Measurements from ENCODE around the gene ZNF205.
"Not testable (repeated sequence)": the region's sequence is repeated elsewhere in the genome, so short reads cannot be mapped to it uniquely, and the experiment has no call there.

Gene ZNF205

DNA sequence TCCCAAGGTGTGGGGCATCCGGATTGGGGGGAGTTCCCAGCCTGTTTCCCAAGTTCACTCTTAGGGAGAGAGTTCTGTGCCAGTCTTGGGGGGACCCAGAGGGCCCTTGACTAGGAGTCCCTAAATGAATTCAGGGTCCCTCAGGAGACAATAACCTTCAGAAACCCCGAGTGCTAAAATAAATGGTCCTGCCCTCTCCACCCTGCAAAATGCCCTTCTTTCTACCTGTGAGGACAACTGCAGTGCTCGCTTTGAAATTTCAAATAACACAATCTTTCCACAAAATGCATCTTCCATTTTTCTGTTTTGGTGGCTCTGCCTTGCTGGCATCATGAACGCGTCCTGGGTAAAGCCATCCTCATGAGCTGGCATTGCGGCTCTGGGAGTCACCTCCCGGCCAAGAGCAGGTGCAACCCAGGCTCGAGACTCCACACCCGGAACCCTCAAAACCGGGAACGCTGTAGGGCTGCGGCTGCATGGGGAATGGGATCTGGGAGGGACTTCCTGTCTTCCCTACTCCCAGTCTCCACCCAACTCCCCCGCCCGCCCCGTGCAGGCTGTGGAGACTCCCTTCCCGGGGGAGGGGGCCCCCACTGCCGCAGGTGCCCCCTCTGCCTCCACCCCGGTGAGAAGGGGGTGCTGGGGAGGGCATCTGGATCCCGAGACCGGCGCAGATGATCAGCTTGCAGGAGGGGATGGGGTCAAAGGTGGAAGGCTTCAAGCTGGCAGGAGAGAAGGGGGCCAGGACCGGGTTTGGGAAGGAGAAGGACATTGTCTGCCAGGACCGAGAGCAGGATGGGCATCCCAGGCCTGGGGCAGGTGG, at the start of gene ZNF205:
Gene ZNF205 (plus strand): TSS at position 529 of the 823 bp plus-strand sequence. CDS start 845 bp downstream, outside the sequence.
- no peak for DNase-seq

DNA sequence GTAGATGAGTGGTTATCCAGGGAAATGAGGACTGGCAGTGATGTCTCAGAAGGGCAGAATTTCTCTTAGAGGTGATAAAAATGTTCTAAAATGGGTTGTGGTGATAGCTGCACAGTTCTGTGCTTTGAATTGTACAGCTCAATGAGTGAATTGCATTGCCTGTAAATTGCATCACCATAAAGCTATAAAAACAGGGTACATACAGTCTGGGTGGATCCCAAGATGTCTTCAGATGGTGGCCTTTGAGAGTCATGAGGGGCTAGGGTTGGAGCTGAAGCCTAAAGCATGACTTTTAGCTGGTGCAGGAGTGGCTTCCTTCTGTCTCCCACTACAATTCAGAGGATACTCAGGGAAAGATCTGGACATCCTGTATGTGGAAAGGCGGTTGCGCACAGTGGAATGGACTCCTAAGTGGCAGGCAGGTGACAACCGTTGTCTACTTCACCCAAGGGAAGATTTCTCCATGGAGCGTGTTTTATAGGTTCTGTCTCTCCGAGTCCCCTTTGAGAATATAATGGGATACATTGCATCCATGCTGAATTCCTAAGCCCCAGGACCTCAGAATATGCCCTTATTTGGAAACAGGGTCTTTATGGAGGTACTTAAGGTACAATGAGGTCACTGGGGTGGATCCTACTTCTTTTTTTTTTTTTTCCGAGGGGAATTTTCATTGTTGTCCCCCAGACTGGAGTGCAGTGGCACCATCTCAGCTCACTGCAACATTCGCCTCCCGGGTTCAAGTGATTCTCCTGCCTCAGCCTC, 48.6 kb upstream of the ZNF205 start:
- DNase-seq: no peak

DNA sequence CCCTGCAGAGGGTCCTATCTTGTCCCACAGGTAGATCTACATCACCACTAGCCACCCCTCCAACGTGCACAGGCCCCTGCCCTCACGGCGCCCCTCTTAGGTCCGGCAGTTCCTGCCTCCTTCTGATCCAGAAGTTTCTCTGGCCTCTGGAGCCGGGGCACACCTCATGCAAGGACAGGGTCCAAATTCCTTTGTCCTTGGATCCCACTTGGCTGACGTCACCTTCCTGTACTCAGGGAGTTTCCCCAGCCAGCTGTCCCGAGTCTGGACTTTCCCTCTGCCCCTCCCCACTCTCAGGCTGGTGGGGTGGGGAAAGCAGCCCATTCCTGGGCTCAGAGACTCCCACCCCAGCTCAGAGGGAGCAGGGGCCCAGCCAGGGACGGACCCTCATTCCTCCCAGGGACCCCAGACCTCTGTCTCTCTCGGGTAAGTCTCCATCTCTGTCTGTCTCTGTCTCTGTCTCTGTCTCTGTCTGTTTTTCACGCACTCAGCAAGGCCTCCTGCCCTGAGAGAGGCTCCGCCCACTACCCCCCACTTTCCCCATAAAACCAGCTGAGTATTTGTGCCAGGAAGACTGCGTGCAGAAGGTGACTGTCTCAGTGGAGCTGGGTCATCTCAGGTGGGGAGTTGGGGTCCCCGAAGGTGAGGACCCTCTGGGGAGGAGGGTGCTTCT, 47.2 kb upstream of the ZNF205 start, which contains the start of gene IL32:
Gene IL32 (plus strand): TSS at position 572 of the 673 bp plus-strand sequence. CDS start 172 bp downstream, outside the sequence.
- DNase-seq: peak; percentile 86

DNA sequence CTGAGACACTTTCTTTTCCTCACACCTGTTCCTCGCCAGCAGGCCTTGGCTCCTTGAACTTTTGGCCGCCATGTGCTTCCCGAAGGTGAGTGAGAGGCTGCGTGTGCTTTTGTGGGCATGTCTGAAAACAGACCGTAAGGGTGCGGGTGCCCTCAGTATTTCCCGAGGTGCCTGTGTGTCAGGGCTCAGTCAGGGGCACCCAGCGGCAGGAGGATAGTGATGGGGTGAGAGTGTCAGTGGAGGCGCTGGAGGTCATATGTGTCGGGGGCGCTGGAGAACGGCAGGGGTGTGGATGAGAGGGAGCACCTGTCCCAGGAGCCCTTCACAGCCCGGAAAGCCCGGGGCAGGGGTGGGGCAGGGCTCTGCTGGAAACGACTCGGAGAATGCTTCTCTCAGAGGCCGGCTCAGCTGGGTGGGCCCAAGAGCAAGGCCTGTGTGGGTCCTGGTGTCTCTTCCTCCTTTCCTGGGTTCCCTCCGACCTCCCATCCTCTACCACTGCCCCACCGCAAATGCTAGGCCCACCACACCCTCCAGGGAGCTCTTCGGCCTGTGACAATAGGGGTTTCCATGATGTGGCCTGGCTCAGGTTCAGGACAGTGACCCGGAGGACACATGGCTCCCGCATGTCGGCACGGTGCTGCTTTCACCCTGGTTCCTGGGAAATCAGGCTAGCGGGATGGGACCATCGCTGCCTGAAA, 46.5 kb upstream of the ZNF205 start:
- DNase-seq: peak; percentile 46

DNA sequence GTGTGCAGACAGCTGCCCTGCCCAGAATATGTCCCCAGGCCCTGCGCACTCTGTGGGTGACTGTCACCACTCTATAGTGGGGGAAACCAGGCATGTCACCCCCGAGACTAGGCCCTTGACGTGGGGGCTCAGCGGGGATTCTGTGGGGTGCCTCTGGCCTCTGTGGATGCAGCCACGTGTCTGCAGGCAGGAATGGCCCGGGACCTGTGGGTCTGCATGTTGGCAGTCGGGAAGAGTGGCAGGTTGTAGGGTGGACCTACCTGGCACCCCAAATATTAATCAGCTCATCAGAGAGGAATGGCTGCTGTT, 46.0 kb upstream of the ZNF205 start:
- peak; percentile 41 for DNase-seq

DNA sequence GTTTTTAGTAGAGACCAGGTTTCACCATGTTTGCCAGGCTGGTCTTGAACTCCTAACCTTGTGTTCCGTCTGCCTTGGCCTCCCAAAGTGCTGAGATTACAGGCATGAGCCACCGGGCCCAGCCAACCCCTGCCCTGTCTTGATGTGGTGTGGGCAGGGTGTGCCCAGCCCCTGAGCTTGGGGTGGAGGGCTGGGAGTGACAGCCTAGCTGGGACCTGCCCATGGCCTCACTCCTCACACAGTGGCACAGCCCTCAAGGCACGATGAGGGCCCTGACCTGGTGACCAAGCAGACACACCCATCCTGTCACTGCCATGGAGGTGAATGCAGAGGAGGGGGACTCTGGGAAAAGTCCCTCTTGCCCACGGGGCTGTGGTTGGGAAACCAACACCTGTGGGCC, 43.9 kb upstream of the ZNF205 start:
- no peak for DNase-seq

DNA sequence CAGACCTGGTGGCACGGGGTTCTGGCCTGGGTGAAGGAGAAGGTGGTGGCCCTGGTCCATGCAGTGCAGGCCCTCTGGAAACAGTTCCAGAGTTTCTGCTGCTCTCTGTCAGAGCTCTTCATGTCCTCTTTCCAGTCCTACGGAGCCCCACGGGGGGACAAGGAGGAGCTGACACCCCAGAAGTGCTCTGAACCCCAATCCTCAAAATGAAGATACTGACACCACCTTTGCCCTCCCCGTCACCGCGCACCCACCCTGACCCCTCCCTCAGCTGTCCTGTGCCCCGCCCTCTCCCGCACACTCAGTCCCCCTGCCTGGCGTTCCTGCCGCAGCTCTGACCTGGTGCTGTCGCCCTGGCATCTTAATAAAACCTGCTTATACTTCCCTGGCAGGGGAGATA, 43.2 kb upstream of the ZNF205 start:
- not testable (repeated sequence) for DNase-seq

DNA sequence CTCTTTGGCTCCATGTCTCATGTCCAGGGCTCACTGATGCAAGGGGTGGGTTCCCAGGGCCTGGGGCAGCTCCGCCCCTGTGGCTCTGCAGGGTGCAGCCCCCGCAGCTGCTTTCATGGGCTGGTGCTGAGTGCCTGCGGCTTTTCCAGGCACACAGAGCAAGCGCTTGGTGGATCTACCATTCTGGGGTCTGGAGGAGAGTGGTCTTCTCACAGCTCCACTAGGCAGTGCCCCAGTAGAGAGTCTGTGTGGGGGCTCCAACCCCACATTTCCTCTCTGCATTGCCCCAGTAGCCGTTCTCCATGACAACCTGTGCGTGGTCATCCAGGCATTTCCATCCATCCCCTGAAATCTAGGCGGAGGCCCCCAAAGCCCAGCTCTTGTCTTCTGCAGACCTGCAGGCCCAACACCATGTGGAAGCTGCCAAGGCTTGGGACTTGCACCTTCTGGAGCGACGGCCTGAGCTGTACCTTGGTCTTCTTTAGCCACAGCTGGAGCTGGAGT, 41.7 kb upstream of the ZNF205 start:
- peak; percentile 40 for DNase-seq

DNA sequence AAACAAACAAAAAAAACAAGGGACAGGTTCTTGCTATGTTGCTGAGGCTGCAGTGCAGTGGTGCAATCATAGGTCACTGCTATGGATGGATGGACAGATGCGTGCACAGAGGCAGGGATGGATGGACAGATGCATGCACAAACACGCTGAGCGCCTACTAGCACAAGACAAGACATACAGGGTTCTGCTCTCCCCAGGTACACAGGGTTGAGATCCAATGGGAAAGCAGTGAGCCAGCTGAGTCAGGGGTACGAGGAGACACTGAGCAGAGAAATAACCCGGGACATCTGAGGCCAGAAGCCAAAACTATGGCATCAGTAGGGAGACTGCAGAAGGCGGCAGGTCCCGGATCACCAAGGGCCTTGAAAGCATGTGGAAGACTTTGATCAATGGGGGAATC, 40.7 kb upstream of the ZNF205 start:
- peak; percentile 39 for DNase-seq

DNA sequence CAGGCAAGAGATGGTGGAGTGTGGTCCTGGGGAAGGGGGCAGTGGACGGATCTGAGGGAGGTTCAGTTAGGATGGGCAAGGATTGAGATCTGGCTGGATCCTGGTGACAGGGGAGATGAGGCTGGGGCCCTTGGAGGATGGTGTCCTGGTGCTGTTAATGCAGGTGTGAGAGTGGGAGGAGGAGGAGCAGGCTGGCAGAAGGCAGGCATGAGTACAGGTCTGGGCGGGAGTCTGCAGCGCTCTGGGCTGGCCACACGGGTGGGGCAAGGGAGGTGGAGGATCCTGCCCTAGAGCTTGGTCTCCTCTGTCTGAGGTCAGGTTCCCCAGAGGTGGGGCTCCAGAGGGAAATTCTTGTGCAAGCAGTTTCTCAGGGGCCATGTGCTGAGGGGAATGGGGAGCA, 40.2 kb upstream of the ZNF205 start:
- DNase-seq: peak; percentile 50

DNA sequence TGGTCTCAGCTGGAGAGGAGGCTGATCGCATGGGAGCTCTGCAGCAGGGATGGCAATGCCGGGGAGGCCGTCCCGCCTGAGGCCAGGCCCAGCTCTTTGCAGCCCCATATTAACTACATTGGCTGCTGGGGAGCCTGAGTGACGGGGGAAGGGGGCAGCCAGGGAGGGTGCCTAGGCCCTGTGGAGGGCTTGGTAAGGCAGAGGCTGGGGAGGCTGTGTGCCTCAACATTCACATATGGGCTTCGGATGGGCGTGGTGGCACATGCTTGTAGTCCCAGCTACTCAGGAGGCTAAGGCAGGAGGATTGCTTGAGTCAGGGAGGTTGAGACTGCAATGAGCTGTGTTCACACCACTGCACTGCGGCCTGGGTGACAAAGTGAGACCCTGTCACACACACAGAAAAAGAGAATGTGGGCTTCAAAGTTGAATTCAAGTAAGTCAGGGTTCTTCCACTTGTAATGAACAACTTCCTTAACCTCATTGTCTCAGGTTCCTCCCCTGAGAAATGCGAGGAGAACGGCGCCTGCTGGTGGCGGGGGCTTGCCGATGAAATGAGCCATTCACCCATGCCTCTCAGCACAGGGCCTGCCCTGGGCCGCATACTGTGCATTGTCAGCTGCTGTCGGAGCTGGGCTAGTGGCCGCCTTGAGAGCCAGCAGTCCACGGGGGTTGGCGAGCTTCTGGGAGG, 39.7 kb upstream of the ZNF205 start:
- not testable (repeated sequence) for DNase-seq

DNA sequence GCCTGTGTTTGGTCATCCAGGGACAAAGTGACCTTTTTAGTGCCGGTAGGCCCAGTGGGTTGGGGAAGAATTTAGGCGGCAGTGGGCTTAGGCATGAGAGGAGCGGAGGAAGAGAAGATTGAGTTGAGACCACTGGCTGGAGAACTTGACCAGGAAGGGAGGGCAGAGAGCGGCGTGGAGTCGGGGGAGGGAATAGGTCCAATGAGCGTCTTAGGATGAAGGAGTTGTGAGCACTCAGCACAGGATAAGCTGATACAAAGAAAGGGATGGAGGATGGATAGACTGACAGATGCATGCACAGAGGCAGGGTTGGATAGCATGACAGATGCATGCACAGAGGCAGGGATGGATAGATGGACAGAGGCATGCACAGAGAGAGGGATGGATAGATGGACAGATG, 38.9 kb upstream of the ZNF205 start:
- DNase-seq: no peak

DNA sequence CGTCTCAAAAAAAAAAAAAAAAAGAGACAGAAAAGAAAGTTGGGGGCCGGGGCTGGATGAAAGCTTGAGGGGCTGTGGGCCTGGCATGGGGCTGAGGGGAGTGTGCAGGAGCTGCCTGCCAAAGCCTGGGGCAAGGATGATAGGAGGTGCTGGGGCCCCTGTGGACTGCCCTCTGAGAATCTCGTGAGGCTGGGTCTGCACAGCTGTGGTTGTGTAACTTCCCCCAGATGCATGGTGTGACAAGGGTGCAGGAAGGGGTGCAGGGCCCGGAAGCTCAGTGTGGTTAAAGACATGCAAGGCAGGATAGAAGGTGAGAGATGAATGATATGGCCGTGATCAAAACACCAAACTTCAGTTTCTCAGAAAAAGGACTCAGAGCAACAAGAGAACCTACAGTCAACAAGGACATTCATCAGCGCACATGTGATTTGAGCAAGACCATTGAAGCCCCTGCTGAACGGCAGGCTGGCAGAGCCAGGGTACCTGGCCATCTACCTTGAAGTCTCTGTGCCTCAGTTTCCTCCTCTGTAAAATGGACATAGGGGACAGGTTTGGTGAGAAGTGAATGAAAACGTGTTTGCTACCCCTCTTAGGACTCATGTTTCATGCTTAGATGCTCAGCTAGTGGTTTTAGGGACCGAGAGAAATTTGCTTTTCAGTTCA, 37.4 kb upstream of the ZNF205 start:
- DNase-seq: peak; percentile 84

DNA sequence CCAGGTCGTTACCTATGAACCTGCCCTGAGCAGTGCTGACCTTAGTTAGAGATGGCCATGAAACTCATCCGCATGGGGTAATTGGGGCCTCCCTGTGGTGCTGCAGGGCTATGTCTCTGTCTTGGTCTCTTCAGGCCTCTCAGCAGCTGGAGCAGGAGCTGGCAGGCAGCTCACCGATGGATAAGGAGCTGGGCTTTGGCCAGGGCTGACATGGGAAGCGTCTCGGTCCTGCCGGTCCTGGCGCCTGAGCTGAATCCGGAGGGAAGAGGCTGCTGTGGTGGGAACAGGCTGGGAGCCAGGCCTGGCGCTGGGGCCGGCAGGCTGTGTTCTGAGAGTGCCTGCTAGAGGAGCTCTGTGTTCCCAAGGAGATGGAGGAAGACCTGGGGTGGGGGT, 36.9 kb upstream of the ZNF205 start:
- peak; percentile 23 for DNase-seq

DNA sequence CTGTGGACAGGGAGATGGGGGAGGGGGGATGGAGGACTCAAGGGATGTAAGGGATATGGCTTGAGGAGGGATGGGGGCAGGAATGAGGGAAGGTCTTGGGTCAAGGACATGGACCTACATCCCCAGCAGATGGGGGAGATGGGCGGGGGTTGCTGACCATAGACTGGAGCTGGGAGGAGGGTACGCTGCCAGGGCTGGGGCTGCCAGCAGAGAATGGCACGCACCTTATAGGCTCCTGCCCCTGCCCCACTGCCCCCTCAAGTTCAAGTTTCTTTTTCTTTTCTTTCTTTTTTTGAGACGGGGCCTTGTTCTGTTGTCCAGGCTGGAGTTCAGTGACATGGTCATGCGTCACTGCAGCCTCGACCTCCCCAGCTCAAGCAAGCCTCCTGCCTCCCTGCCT, 36.4 kb upstream of the ZNF205 start:
- DNase-seq: not testable (repeated sequence)

DNA sequence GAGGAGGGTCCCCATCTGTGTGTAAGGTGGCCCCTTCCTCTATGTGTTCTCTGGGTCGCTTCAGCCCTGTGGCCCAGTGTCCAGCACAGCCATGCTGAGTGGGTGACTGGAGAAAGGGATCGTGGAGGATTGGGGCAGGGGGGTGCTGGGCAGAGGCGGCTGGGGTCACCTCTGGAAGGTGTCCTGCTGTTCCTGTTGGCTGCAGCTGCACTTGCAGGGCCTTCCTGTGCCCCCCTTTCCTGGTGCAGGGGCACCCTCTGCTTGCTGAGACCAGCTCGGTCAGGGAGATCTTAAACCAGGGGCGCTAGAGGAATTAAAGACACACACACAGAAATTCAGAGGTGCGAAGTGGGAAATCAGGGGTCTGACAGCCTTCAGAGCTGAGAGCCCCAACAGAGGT, 35.8 kb upstream of the ZNF205 start:
- no peak for DNase-seq

DNA sequence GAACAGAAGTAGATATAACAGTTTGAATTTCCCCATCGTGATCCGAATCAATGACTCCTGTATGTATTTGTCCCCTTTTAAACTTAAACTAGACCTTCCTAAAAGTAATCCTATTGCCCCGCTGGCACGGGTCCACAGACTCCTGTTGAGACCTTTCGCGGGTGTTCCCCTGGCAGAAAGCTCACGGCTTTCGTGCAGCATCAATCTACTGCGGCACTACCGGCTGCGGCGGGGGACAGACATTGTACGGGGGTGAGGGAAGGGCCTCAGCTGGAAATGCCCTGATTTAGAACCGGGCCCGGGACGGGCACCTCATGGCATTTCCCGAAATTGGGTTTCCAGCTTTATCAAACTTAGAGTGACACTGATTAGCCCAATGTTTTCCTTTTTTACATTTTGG, 32.4 kb upstream of the ZNF205 start:
- no peak for DNase-seq

DNA sequence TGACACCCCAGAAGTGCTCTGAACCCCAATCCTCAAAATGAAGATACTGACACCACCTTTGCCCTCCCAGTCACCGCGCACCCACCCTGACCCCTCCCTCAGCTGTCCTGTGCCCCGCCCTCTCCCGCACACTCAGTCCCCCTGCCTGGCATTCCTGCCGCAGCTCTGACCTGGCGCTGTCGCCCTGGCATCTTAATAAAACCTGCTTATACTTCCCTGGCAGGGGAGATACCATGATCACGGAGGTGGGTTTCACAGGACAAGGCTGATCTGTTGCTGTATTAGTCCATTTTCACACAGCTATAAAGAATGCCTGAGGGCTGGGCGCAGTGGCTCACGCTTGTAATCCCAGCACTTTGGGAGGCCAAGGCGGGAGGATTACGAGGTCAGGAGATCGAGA, 30.4 kb upstream of the ZNF205 start:
- DNase-seq: not testable (repeated sequence)

DNA sequence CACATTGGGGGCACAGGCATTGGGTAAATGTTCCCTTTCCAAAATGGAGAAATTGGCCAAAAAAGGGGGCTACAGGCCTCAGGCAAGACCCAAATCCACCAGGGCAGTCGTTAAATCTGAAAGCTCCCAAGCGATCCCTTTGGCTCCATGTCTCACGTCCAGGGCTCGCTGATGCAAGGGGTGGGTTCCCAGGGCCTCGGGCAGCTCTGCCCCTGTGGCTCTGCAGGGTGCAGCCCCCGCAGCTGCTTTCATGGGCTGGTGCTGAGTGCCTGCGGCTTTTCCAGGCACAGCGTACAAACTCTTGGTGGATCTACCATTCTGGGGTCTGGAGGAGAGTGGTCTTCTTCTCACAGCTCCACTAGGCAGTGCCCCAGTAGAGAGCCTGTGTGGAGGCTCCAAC, 29.0 kb upstream of the ZNF205 start:
- not testable (repeated sequence) for DNase-seq

DNA sequence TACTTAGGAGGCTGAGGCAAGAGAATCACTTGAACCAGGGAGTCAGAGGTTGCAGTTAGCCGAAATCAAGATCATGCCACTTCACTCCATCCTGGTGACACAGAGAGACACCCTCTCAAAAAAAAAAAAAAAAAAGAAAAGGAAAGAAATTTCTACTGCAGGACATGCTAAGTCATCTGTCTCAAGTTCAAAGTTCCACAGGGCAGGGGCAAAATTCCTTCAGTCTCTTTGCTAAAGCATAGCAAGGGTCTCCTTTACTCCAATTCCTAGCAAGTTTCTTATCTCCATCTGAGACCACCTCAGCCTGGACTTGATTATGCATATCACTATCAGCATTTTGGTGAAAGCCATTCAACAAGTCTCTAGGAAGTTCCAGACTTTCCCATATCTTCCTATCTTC, 27.9 kb upstream of the ZNF205 start:
- DNase-seq: no peak

DNA sequence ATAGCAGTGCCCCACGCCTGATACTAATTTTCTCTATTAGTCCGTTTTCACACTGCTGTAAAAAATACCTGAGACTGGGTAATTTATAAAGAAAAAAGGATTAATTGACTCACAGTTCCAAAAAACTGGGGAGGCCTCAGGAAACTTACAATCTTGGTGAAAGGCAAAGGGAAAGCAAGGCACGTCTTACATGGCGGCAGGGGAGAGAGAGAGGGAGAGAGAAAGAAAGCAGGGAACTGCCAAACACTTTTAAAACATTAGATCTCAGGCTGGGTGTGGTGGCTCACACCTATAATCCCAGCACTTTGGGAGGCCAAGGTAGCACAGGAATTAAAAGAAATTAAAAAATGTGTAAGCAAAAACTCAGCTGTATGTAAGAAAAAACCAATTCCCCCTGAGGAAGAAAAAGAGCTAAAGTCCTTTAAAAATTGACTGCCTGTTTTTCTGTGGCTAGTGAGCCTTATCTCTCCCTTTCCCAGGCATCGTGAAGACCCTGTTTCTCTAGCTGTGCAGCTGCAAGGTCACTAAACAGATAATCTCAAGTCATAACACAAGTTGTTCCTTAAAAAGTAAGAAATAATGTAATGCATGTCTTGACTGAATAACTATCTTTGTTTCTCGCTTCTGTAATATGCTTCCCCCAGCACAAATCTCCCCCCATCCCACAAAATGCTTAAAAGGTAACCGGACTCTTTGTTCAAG, 27.3 kb upstream of the ZNF205 start:
- DNase-seq: no peak
